Measurements from ENCODE around the gene PRKAA1.
"Not testable (repeated sequence)": the region's sequence is repeated elsewhere in the genome, so short reads cannot be mapped to it uniquely, and the experiment has no call there.

Gene PRKAA1

GRCh38 chr5:40733434-40733833 lies 64.7 kb downstream of the PRKAA1 start:
- no peak for DNase-seq (ENCODE audit: low read depth in 2 of 2)

GRCh38 chr5:40722497-40722911 lies 75.7 kb downstream of the PRKAA1 start:
- not testable (repeated sequence) for DNase-seq (ENCODE audit: low read depth in 2 of 2)

GRCh38 chr5:40720069-40720468 lies 78.1 kb downstream of the PRKAA1 start:
- DNase-seq (ENCODE audit: low read depth in 2 of 2), result no peak

- no peak for DNase-seq (ENCODE audit: low read depth in 2 of 2)
Observed at GRCh38 chr5:40717281-40717680, 80.9 kb downstream of the PRKAA1 start.

GRCh38 chr5:40716590-40716989 lies 81.6 kb downstream of the PRKAA1 start:
- no peak for DNase-seq (ENCODE audit: low read depth in 2 of 2)

- no peak for DNase-seq (ENCODE audit: low read depth in 2 of 2)
Observed at GRCh38 chr5:40716000-40716399, 82.2 kb downstream of the PRKAA1 start.

GRCh38 chr5:40714001-40714400 lies 84.2 kb downstream of the PRKAA1 start:
- no peak for DNase-seq (ENCODE audit: low read depth in 2 of 2)

- not testable (repeated sequence) for DNase-seq (ENCODE audit: low read depth in 2 of 2)
Observed at GRCh38 chr5:40710575-40710974, 87.6 kb downstream of the PRKAA1 start.
